NCI-H226 (cell line): Measurements from ENCODE around the gene NSF.
"Not testable (repeated sequence)": the region's sequence is repeated elsewhere in the genome, so short reads cannot be mapped to it uniquely, and the experiment has no call there.

Experiments used
- DNase-seq: peaks from one replicate; pipeline ENCODE4 v3.0.0-alpha.2; 2015

The NSF gene

GRCh38 chr17:46777943-46778915, 187.8 kb downstream of the NSF start:
- no peak for DNase-seq

DNA sequence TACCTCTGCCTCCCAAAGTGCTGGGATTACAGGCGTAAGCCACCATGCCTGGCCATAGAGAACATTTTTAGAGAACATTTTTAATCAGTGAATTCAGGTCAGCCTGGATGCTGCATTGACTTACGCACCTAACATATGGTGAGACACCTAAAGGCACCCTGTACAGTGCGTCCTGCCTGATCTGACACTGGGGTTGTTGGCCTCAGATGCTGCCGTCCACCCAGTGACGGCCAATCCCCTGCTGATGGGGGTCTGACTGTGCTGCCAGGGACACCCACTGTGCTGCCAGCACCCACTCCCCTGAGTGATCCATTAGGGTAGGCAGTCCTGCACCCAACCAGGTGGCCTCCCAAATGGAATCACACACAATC, 189.5 kb downstream of the NSF start:
- DNase-seq = no peak

DNA sequence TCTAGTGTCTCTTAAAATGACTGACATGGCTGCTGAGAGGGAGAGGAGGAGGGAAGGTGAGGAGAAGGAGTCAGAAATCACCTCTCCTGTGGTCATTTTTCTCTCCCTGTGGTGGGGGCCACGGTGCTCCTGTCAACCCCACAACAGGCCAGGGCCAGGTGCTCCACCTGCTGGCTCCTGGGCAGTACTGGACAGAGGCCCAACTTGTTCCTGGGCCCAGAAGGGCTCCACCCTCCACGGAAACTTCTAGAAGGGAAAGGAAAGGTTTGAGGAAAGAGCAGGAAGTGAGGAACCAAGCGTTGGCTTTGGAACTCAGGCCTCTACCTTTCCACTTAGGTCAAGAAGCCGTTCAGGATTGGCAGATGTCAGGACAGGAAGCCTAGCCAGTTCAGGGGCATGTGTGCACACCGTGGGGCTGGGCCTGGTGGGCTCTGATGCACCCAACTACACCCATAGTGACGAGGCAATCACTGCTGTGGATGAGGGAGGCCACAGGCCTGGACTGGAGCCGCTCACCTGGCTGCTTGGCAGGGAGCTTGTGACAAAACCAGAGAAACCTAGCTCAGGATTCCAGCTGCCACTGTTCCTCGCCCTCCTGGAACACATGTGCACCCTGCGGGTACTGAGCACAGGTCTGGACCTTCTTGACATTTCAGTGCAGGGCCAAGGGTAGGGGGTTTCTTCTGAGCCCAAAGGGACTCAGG, 191.9 kb downstream of the NSF start:
- peak; percentile 52 for DNase-seq

GRCh38 chr17:46783031-46783593, 192.6 kb downstream of the NSF start:
- DNase-seq = no peak

DNA sequence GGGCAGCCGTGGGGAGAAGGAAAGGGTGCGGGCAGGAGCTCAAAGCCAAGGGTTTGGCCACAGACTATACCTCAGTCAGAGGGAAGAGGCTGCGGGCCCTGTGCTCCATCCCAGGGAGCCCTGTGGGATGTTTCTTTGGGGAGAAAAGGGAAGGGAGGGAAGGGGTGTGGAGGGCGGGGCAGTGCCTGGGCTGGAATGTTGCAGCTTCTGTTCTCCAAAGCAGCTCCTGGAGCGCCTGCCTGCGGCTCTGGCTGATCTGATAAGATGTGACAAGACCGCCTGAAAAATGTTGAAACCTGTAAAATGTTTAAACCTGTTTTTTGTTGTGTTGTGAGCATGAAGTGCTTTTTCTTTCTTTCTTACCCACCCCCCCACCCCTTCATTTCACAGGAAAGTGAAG, 195.2 kb downstream of the NSF start:
- DNase-seq = peak; percentile 25

DNA sequence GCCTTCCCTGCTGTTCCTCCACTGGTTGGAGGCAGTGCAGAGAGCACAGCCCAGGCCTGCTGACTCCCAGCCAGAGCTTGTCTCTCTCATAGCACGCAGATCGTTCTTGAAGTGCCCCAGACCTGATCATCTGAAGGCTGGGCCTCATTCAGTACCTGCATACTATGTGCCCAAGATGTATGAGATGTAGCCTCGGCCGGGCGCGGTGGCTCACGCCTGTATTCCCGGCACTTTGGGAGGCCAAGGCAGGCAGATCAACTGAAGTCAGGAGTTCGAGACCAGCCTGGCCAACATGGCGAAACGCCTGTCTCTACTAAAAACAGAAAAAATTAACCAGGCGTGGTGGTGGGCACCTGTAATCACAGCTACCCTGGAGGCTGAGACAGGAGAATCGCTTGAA, 197.0 kb downstream of the NSF start:
- no peak for DNase-seq

DNA sequence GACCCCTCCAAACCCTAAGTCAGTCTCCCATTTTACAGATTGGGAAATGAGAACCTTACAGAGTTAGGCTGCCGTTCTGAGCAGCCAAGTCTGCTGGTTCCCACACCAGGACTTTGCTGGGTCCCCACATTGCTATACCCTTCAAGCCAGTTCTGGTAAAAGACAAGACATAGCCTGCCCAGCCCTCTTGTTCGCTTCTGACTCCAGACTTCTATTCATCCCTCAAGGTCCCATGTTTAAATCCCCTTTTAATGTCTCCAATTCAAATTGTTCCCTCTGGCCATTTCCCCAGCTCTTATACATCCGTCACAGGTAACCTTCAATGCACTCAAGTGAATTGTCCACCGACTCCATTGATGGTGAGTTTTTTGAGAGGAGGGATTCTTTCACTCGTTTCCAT, 197.8 kb downstream of the NSF start:
- no peak for DNase-seq

GRCh38 chr17:46788796-46789195, 198.3 kb downstream of the NSF start:
- no peak for DNase-seq

- no peak for DNase-seq
Observed at GRCh38 chr17:46789610-46790009, 199.1 kb downstream of the NSF start.

DNA sequence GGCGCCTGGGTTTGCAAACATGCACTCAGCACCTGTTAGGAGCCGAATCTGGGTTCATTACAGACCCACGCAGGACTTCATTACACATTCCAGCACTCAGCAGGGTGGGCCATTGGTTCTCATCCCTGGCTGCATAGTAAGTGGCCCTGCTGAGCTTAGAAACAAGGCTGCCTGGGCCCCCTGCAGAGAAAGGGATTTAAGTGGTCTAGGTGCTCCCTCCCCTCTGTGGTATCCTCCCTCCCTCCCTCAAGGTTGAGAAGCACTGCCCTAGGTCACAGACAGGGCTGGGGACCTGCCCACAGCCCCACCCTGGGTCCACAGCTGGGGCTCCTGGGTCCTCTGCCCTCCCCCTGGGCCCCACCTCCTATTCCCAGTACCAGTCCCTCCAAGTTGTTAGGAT, 199.7 kb downstream of the NSF start:
- DNase-seq = no peak

GRCh38 chr17:46791531-46791930, 201.1 kb downstream of the NSF start:
- DNase-seq = no peak

DNA sequence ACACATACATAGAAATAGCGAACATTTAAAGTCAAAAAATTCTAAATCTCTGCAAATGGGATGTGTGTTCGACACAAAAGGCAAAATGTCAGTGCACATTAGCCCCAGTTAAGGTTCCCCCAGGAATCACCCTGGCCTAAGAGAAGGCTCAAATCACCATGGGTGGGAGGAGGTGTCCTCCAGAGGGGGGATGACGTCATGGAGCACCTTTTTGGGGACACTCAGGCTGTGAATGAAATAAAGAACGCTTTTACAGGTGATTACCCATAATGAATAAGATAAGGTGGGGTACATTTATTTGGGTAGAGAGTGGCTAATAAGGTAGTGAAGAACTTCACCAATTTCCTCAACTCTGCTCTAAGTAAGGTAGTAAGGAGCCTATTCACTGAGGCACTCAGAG, 201.6 kb downstream of the NSF start:
- DNase-seq = no peak

DNA sequence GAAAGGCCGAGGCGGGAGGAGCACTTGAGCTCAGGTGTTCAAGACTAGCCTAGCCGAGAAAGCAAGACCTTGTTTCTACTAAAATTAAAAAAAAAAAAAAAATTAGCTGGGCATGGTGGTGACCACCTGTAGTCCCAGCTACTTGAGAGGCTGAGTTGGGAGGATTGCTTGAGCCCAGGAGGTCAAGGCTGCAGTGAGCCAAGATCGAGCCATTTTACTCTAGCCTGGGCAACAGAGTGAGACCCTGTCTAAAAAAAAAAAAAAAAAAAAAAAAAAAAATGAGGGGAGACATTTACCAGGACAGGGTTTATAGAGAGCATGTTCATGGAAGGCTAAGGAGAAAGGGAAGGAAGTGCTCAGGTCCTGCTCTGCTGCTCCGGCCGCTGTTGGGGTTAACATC, 202.6 kb downstream of the NSF start:
- DNase-seq = not testable (repeated sequence)

- no peak for DNase-seq
Observed at GRCh38 chr17:46793541-46793940, 203.1 kb downstream of the NSF start.

GRCh38 chr17:46794318-46794717, 203.8 kb downstream of the NSF start:
- DNase-seq = no peak

GRCh38 chr17:46795379-46795952, 205.0 kb downstream of the NSF start:
- no peak for DNase-seq

GRCh38 chr17:46796084-46796483, 205.6 kb downstream of the NSF start:
- DNase-seq = no peak

DNA sequence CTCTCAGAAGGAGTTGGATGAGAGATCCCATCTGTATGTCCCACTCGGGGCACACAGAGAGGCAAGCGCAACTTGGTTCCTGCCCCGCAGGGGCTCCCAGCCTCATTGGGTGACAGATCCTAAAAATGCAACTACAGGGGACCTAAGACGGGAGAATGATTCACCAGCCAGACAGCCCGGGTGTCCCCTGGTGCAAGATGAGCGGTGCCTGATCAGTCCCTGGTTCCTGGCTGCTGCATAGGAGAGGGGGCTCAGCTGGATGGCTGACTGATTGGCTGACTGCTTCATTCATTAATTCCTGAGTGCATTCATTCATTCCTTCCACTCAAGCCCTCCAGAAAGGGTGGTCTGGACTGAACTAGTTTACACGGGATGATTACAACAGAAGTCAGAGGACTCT, 206.1 kb downstream of the NSF start:
- no peak for DNase-seq

DNA sequence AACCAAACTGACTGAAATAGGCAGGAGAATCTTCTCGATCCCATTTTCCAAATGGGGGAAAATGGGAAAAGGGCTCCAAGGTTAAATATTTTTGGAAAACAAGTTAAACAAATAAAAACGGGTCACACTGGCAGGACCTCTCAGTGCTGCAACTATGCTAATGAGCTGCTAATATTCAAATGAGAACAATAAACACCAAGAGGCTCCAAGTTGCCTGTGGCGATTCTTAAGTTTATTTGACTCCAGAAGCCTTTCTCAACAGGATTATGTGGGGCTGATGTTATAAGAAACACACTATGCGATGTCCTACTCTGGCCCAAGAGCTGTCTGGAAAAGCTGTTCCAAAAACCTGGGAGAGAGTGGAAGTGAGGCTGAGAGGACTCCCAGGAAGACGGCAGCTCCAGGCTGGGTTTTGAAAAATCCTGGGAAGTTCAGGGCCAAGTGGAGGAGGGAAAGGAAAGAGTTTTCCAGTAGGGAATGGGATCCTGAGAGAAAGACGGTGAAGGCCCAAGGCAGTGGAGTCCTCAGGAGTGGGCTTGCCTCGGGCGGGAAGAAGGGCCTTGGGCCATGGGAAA, 206.6 kb downstream of the NSF start:
- no peak for DNase-seq

DNA sequence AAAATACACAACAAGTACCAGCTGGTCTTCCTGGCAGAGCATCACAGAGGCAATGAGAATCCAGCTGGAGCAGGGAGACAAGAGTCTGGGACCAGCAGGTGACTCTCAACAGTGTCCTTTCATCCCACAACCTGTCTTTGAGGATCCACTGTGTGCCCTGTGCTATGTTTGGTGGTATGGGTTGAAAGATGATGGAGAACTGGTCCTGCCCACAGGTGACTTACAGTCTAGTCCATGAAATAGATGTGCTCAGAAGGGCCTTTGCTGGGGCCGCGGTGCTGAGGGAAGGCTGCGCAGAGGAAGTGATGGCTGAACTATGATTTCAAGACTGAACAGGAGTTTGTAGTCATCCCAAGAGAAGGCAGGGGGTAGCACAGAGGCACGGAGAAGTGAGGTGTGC, 210.1 kb downstream of the NSF start:
- no peak for DNase-seq

DNA sequence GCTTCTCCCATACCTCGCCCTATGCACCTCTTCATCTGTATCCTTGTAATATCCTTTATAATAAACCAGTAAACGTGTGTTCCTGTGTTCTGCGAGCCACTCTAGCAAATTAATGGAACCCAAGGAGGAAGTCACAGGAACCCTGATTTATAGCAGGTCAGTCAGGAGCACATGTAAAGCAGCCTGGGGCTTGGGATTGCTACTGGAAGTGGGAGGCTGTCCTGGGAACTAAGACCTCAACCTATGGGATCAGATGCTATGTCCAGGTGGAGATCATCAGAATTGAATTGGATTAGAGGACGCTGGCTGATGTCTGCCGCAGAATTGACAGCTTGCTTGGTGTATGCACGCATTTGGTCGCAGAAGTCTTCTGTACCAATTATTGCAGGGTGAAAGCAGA, 212.3 kb downstream of the NSF start:
- DNase-seq = no peak

GRCh38 chr17:46803544-46803943, 213.1 kb downstream of the NSF start:
- DNase-seq = no peak

GRCh38 chr17:46805771-46806170, 215.3 kb downstream of the NSF start:
- no peak for DNase-seq
